ENCODE results near the gene EXO1. TPM values are rescaled to one million over a fixed set of nuclear protein-coding genes. Genes with fewer than 3 reads are reported as not detected.

Gene EXO1
- total and polyA plus RNA-seq, 10 donors, result 0.35 to 4.4 (median 1.3) TPM

DNA sequence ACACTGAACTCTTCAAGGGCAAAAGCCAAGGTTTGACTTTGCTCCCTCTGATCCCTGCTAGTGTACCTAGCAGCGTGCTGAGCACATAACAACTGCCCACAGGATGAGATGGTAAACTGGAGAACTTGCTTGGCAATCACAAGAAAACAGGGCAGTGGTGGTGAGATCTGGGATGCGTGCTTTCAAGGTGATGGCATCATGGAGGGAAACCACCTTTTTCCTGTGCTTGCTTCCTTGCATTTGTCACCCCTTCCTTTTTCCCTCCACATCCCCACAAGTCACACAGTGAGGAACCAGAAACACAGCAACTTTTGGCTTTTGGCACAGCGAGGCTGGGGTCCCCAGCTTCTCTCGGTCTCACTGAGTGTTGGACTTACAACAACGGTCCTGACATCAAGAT lies 78.1 kb downstream of the EXO1 start:
- no peaks in the 10 kb centered on the region for H3K36me3 ChIP-seq
- H3K4me1 ChIP-seq, result no peaks in the 10 kb centered on the region
- WGBS, 5 donors, result 56 to 73% (median 62%) methylated on average over 5 of the region's 5 CpGs
- H3K27ac ChIP-seq, result no peak overlapping the region
- H3K4me3 ChIP-seq, result no peak overlapping the region
- intact Hi-C loops (cut with DNase I; ENCODE audit: low total_unique reads), result no loop called here
- H3K9me3 ChIP-seq, result no peaks in the 10 kb centered on the region
- H3K27me3 ChIP-seq (replicated peaks in 1 of 7), result no peaks in the 10 kb centered on the region
- no peak for DNase-seq
- TF ChIP-seq, protein P1, sequence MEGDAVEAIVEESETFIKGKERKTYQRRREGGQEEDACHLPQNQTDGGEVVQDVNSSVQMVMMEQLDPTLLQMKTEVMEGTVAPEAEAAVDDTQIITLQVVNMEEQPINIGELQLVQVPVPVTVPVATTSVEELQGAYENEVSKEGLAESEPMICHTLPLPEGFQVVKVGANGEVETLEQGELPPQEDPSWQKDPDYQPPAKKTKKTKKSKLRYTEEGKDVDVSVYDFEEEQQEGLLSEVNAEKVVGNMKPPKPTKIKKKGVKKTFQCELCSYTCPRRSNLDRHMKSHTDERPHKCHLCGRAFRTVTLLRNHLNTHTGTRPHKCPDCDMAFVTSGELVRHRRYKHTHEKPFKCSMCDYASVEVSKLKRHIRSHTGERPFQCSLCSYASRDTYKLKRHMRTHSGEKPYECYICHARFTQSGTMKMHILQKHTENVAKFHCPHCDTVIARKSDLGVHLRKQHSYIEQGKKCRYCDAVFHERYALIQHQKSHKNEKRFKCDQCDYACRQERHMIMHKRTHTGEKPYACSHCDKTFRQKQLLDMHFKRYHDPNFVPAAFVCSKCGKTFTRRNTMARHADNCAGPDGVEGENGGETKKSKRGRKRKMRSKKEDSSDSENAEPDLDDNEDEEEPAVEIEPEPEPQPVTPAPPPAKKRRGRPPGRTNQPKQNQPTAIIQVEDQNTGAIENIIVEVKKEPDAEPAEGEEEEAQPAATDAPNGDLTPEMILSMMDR (IDR thresholded peaks at IDR 0.05 in 8 of 11, conservative IDR thresholded peaks at IDR 0.05 in 3 of 11), result no peak
- TF ChIP-seq POLR2AphosphoS5 (IDR thresholded peaks at IDR 0.05) (no peak), POLR2A (IDR thresholded peaks at IDR 0.05) (no peak)

DNA sequence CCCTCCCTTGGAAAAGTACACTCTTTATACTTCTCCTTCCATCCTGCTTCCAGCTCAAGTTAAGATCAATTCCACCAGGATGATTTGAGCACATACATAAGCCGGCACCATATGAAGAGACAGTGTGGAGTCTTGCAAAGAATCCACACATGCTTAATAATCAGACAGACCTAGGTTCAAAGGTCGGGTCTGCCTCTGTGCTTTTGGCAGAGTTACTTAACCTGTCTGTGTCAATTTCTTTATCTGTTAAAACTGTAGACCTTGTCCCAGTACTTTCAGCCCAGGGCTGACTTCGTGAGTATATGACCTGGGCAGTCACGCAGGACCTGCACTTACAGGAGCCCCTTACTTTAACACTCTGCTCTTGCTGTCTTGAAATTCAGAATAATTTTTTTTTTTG lies 79.3 kb downstream of the EXO1 start:
- H3K4me3 ChIP-seq, result no peak overlapping the region
- 66 to 91% (median 70%) methylated on average over 4 of the region's 4 CpGs for WGBS, 5 donors
- no peak for DNase-seq
- no peaks in the 10 kb centered on the region for H3K9me3 ChIP-seq
- H3K36me3 ChIP-seq, result no peaks in the 10 kb centered on the region
- no peaks in the 10 kb centered on the region for H3K27me3 ChIP-seq (replicated peaks in 1 of 7)
- intact Hi-C loops (cut with DNase I; ENCODE audit: low total_unique reads), result no loop called here
- no peaks in the 10 kb centered on the region for H3K4me1 ChIP-seq
- H3K27ac ChIP-seq, result no peak overlapping the region
- TF ChIP-seq POLR2A (IDR thresholded peaks at IDR 0.05), result no peak
- TF ChIP-seq, protein P1 (IDR thresholded peaks at IDR 0.05 in 8 of 11, conservative IDR thresholded peaks at IDR 0.05 in 3 of 11), result no peak
- no peak for TF ChIP-seq POLR2AphosphoS5 (IDR thresholded peaks at IDR 0.05)

DNA sequence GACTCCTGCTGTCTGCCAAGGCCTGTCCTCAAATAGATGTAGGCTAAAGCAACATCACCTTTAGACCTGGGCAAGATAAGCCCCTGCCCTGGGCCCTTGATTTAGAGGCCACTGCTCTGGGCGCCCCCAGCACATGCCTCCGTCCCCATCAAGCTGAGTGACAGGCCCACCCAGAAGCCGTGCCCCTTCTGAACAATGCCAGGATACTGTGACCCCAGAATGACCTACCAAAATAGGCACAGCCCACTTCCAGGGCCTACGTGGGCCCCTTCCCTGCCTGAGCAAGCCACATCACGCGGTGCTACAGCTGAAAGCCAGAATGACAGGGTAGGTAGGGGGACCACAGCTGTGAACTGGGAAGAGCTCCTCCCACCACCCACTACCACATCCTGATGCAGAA lies 84.8 kb downstream of the EXO1 start:
- Histone ChIP-seq H3K36me3 (no peaks in the 10 kb centered on the region), H3K4me1 (no peaks in the 10 kb centered on the region), H3K9me3 (no peaks in the 10 kb centered on the region), H3K27ac (no peak overlapping the region), H3K4me3 (no peak overlapping the region), H3K27me3 (replicated peaks in 1 of 7) (peaks cover 0 to 9% (median 0%) of the 10 kb centered on the region in 7 donors)
- DNase-seq, result no peak
- TF ChIP-seq, protein P1 (IDR thresholded peaks at IDR 0.05 in 8 of 11, conservative IDR thresholded peaks at IDR 0.05 in 3 of 11), result no peak
- no peak for TF ChIP-seq POLR2AphosphoS5 (IDR thresholded peaks at IDR 0.05)
- no peak for TF ChIP-seq POLR2A (IDR thresholded peaks at IDR 0.05)
- intact Hi-C loops (cut with DNase I; ENCODE audit: low total_unique reads), result no loop called here
- WGBS, 5 donors, result 45 to 58% (median 52%) methylated on average over 6 of the region's 6 CpGs

DNA sequence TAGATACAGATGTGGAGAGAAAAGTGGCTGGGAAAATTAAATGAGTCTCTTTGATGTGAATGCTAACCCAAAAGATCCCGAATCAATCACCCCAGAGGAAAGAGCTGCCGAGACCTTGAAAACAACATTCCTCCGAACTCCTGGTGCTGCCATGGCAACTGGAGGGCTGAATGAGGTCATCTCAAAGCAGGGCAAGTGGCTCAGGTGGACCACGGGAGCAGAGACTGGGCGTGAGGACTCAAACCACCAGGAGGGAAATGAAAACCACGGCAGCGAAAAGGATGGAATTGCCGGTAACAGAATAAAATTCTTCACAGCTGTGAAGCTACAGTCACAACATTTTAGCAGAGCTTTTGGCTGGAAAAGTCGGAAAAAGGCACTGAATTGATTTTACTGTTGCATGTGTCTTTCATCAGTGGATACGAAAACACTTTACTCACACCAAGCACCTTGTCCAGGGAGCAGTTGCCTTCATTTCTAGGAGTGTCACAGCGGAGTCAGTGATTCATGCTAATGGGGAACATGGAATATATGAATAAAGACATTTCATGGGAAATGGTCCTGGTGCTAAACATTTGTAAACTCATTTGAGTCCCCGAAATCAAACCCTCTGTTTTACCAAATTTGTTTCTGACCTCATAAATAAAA lies 86.3 kb downstream of the EXO1 start:
- no peak for DNase-seq
- 47 to 54% (median 51%) methylated on average over 12 of the region's 12 CpGs for WGBS, 5 donors
- H3K9me3 ChIP-seq, result peaks cover 0 to 11% (median 0%) of the 10 kb centered on the region in 8 donors
- TF ChIP-seq POLR2A (IDR thresholded peaks at IDR 0.05) (no peak), POLR2AphosphoS5 (IDR thresholded peaks at IDR 0.05) (no peak)
- TF ChIP-seq, protein P1 (IDR thresholded peaks at IDR 0.05 in 8 of 11, conservative IDR thresholded peaks at IDR 0.05 in 3 of 11), result no peak
- H3K4me3 ChIP-seq, result no peak overlapping the region
- H3K4me1 ChIP-seq, result no peaks in the 10 kb centered on the region
- no peak overlapping the region for H3K27ac ChIP-seq
- intact Hi-C loops (cut with DNase I; ENCODE audit: low total_unique reads), result no loop called here
- H3K36me3 ChIP-seq, result no peaks in the 10 kb centered on the region
- H3K27me3 ChIP-seq (replicated peaks in 1 of 7), result peaks cover 0 to 9% (median 0%) of the 10 kb centered on the region in 7 donors

Measured in spleen (tissue), 11 donors.